Central memory CD4-positive, alpha-beta T cell (primary cell): ENCODE measurements around the gene WDCP.
"Not testable (repeated sequence)": the region's sequence is repeated elsewhere in the genome, so short reads cannot be mapped to it uniquely, and the experiment has no call there.

Experiments
- DNase-seq: peaks from one replicate; pipeline ENCODE4 v3.0.0; 2022

WDCP gene

GRCh38 chr2:24058564-24059271 is 11.5 kb upstream of the WDCP start:
- DNase-seq, result no peak

GRCh38 chr2:24055750-24056149 is 8.6 kb upstream of the WDCP start:
- DNase-seq, result no peak

GRCh38 chr2:24054366-24055010 is 7.3 kb upstream of the WDCP start:
- no peak for DNase-seq

- DNase-seq, result no peak
Observed at GRCh38 chr2:24052951-24053350, 5.8 kb upstream of the WDCP start.

- no peak for DNase-seq
Observed at GRCh38 chr2:24051833-24052232, 4.6 kb upstream of the WDCP start.

- no peak for DNase-seq
Observed at GRCh38 chr2:24050041-24050979, 3.1 kb upstream of the WDCP start.

GRCh38 chr2:24049485-24050021 is 2.4 kb upstream of the WDCP start, which contains the start of gene FKBP1B:
FKBP1B (plus strand) TSS chr2:24049741; CDS start chr2:24049850, 109 bp downstream.
- DNase-seq, result peak; percentile 9

GRCh38 chr2:24048769-24049484 is 1.7 kb upstream of the WDCP start:
- no peak for DNase-seq

GRCh38 chr2:24047703-24048033 is 477 bp upstream of the WDCP start:
- DNase-seq, result no peak

GRCh38 chr2:24046599-24046929 is 627 bp downstream of the WDCP start:
- no peak for DNase-seq

- no peak for DNase-seq
Observed at GRCh38 chr2:24045511-24046508, 1.4 kb downstream of the WDCP start.

GRCh38 chr2:24043133-24043532 is 4.1 kb downstream of the WDCP start:
- DNase-seq, result not testable (repeated sequence)

- no peak for DNase-seq
Observed at GRCh38 chr2:24040511-24040910, 6.7 kb downstream of the WDCP start.

- no peak for DNase-seq
Observed at GRCh38 chr2:24038786-24039499, 8.2 kb downstream of the WDCP start.

GRCh38 chr2:24026233-24026632 is 21.0 kb downstream of the WDCP start:
- no peak for DNase-seq

GRCh38 chr2:24024996-24025663 is 22.1 kb downstream of the WDCP start:
- DNase-seq, result no peak

GRCh38 chr2:24024018-24024417 is 23.2 kb downstream of the WDCP start:
- no peak for DNase-seq

- no peak for DNase-seq
Observed at GRCh38 chr2:24022975-24023575, 24.1 kb downstream of the WDCP start.

GRCh38 chr2:24022324-24022974 is 24.7 kb downstream of the WDCP start:
- DNase-seq, result no peak
